NCI-H510A (cell line): Measurements from ENCODE around the gene LMAN2L.
A peak's percentile ranks its signal among the peaks of the same experiment; 100 is the strongest.

ENCODE experiments used
- DNase-seq: peaks from one replicate; lab custom pipeline; 2025; lab: John Stamatoyannopoulos, UW

The LMAN2L gene, protein sequence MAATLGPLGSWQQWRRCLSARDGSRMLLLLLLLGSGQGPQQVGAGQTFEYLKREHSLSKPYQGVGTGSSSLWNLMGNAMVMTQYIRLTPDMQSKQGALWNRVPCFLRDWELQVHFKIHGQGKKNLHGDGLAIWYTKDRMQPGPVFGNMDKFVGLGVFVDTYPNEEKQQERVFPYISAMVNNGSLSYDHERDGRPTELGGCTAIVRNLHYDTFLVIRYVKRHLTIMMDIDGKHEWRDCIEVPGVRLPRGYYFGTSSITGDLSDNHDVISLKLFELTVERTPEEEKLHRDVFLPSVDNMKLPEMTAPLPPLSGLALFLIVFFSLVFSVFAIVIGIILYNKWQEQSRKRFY

DNA sequence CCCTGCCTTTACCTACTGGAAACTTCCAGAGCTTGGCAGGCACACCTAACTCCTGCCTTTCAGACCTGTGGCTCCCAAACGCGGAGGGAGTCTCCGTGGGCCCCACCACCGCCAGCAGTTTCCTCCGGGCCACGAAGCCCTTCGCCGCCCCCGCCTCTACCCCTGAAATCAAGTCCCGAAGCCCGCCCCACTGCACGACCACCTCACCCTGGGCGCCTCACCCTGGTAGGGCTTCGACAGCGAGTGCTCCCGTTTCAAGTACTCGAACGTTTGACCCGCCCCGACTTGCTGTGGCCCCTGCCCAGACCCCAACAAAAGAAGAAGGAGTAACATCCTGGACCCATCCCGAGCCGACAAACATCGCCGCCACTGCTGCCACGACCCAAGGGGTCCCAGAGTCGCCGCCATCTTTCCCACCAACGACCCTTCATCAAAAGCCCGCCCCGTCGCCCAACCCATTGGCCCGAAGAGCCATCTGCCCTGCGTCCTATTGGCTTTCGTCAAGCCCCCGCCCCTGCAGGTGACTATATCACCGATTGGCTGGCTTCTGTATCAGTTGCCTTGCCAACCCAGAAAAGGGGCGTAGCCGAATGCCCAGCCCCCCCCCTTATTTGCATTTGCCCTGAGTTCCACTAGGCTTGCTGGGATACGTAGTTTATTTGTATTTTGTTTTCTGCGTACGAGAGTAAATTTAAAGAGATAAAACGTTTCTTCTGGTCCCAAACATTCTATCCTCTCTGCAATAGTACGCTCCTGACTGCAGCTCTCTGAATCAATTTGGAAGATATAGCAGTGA lies at the start of gene LMAN2L:
TSS of gene LMAN2L (minus strand) at position 432 of the 796 bp plus-strand sequence. CDS start at position 408, 24 bp downstream.
- peak; percentile 97 for DNase-seq

DNA sequence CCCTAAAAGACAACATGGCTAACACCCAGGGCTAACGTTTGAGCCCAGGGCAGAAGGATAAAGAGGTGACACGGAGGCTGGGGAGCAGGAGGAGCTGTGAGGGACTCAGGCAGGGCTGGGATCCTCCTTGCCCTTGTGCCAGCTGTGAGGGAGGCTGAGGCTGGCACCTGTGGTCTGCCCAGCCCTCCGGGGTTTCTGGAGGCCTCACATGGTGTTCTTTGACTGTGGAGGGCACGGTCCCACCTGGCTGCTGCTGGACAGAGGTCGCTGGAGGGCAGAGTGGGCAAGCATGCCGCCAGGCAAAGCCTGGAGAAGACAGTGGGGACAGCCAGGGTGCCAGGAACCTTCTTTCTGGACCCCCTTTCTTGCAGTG lies 49.4 kb upstream of the LMAN2L start:
- DNase-seq = no peak

DNA sequence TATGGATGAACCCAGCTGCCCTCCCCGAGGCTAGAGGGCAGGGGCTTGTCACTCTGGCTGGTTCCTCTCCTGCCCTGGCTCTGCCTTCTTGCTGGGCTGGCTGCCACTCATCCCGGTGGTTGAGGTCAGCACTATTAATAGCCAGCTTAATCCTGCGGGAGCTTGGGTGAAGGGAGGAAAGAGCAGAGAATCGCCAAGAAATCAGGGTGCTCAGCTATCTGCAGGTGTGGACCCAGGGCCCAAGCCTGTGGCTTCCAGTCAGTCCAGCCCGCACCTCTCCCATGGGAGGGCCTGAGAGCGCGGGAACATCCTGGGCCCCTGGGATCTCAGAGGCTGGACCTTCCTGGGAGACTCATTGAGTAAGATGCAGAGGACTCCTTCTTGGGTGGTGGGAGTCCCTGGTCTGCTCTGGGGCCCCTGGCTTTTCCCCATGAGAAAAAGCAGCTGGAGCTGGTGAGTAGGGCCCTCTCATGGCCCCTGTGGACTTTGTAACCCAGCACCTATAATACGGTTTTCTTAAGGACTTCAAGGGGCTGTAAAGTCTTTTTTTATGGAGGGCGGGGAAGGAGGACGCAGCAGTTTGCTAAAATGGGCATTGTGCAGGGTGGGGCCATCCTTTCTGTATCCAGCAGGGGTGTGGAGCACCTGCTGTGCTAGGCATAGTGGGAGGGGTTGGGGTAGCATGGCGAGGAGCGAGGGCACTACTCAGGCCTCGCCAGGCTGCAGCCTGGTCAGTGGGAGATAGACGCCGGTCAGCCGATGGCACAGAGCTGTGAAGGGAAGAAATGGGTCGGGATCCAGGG lies 48.8 kb upstream of the LMAN2L start:
- peak; percentile 9 for DNase-seq

DNA sequence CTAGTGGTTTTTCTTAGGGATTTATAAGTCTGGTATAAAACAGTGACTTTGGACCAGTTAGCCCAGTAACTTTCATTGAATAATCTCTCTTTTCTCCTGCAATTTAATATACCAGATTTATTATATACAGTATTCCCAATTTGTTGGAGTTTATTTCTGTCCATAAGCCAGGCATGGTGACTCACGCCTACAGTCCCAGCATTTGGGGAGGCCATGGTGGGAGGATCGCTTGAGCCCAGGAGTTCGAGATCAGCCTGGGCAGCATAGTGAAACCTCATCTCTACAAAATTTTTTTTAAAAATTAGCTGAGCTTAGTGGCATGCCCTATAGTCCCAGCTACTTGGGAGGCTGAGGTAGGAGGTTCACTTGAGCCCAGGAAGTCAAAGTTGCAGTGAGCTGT lies 47.5 kb upstream of the LMAN2L start:
- DNase-seq = no peak

DNA sequence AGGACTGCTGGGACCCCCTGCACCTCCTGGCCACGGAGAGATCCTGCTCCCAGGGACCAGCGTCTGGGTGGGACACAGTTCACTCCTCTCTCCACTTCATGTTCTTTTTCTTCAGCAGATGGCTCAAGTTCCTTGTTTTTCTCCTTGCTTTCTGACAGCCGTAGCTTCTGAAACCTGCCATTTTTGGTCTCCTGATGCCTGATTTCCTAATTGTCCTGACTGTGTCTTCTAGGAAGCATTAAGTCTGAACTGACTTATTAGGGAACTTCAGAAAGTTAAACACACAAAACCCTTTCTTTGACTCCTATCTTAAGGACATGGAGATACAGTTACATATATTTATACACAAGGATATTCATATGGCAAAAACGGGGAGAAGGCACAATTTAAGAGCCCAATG lies 43.5 kb upstream of the LMAN2L start:
- no peak for DNase-seq

DNA sequence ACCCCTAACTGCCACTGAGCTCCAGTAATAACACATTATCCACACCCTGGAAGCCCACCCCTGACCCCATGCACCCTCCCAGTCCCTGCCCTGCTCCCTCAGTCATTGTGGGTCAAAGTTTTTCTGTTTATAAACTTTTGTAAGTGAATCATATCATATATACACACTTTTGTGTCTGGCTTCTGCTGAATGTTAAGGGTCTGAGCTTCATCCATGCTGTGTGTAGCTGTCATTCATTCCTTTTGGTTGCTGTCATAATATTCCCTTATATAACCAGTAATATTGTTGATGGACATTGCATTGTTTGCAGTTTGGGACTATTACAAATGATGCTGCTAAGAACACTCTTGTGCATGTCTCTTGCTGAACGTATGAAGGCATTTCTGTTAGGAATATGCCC lies 35.3 kb upstream of the LMAN2L start:
- DNase-seq = no peak

DNA sequence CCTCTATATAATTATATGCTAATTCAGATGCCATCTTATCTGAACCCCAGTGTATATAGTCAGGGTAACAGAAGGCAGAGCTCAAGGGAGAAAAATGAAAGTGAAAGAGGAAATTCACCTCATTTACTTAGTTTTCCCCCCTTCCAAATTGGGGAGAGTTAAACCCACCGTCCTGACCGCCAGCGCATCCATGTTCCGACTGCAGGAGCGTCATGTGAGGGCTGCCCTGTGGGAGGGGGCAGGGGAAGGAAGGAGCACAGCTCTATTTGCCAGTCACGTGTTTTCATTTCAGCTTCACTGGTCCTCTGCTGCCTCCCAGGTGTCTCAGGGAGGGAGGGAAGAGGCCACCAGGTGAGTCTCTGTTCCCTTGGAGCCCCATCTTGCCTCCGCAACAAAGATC lies 34.1 kb upstream of the LMAN2L start:
- DNase-seq = no peak

DNA sequence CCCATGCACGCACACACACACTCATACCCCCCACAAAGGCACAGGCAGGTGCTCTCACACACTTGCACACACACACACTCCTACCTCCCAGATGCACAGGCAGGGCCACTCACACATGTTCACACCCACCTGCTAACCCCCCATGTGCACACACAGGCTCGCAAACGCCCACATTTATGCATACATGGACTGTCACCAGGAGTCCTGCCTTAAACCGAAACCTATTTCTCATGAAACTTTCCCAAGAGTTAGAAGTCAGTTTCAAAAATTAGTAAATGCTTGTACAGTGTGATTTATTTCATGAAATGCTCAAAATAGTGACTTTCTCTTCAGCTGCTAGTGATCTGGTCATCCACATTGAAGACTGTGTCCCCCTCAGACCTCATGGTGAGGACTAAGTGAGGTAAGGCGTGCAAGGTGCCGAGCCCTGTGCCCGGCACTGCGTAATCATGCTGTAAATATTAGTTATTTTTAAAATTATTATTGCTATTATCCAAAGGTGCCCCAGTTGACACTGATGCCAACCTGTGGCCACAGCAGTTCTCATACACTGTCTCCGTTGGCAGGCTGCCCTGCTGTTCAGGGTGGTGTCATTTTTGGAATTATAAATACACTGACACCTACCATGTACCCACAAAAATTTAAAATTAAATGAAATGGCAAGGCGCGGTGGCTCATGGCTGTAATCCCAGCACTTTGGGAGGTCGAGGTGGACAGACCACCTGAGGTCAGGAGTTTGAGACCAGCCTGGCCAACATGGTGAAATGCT lies 33.2 kb upstream of the LMAN2L start:
- no peak for DNase-seq

DNA sequence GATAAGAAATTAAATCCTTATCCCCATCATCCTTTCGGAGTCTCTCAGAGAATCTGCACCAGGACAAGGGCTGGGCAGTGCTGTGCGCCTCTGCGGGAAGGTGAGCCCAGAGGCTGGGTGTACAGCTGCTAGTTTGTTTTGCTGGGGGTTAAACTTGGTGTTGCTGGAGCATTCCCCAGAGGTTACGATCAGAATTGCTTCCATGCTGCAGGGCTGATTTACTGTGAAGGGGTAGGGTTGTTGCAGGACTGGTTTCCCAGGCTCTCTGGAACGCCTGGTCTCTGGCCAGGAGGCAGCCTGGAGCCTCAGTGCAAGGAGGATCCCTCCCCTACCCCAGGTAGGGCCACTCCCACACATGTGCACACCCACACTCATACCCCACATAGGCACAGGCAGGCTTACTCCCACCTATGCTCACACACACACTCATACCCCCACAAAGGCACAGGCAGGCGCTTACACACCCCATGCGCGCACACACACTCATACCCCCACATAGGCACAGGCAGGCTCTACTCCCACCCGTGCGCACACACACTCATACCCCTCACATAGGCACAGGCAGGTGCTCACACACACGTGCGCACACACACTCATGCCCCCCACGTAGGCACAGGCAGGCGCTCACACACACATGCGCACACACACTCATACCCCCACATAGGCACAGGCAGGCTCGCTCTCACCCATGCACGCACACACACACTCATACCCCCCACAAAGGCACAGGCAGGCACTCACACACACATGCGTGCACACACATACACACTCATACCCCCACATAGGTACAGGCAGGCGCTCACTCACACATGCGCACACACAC lies 32.1 kb upstream of the LMAN2L start:
- DNase-seq = peak; percentile 41

DNA sequence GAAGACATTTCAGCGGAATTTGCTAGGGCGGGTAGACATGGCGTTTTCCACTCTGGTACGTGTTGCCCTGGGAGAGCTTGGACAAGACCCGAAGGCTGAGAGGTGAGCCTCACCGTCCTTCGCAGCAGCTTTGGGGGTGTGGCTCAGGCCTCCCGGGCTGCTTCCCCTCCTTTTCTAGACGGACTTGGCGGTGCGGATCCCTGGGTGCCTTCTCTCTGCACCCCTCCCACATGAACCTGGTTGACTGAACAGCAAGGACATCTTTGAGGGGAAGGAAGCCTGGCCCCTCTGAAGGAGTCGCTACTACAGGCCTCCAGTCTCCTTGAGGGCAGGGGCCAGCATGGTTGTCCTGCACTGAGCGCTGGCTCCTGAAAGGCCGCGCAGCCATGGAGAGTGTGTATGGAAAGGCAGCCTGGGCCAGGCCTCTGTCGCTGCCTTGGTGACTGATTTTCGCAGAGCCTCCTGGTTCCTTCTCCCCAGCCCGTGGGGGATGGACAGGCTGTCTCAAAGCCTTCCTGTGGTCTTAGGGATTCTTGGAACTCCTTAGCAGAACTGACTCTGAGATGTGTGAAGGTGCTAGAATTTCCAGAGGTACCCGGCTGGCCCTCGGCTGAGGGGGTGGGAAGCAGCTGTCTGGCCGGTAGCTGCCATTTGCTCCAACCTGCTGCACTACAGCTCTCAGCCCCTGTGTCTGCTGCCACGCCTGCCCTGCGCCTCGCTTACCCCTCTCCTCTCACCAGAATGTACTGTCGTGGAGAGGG lies 30.8 kb upstream of the LMAN2L start:
- no peak for DNase-seq

DNA sequence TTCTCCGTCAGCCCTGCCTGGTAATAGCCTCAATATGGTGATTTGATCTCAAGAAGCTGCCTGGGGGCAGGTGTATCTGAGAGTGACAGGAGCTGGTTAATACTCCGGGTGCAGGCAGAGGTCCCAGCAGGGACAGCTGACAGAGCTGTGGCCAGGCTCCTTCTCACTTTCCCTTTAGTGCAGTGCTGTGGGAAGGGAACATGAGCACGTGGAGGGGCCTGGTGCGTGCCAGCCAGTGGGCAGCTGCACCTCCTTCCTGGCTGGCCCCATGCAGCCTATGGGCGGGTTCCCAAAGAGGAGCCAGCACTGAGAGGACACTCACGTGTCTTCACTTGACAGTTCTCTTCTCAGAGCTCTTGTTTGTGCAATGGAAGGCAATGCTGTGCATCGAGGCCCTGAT lies 29.9 kb upstream of the LMAN2L start:
- no peak for DNase-seq

DNA sequence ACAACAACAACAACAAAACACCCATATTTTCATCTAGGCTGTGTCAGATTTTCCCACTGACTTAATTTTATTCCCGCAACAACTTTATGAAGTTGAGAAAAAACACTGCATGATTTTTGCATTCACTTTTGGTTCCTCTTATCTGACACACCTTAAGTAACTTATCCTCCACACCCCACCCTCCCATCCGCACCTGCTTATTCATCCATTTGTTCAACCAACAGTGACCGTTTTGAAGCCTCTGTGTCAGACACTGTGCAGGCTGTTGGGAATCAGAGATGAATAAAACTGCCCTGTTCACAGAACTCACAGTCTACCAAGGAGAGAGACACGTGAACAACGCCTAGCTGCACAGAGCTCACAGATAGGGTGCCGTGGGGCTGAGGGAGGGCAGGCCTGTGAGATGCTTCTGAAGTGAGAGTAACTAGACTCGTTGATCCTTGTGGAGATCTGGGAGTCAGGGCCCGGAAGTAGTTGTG lies 28.3 kb upstream of the LMAN2L start:
- DNase-seq = no peak

DNA sequence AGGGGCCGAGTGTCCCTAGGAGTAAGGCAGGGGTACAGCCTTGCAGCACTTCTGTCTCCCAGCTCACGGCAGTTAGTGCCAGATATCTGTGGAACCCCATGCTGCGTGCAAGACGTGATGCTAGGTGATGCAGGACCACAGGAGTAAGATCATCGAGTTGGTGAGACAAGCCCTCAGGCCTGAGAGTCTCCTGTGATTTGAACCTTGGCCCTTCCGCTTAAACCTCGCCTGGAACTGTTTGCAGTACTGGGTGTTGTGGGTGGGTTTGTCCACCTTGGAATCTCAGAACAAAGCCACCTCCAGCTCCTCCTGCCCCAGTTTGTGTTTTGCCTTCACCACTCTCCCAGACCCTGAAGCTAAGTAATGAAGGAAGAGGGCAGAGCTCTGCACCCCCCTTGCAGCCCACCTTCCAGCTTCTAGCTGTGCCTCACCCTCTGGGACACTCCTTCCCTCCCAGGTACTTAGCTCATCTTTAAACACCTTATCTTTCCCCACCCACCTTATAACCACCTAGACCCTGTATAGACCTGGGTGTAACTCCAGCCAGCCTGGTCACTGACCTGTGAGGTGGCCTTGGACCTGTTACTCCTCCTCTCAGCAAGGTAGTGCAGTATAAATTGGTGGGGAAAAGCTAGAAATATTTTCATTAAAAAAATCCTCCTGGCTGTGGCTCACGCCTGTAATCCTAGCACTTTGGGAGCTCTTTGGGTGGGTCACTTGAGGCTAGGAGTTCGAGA lies 27.4 kb upstream of the LMAN2L start:
- no peak for DNase-seq

DNA sequence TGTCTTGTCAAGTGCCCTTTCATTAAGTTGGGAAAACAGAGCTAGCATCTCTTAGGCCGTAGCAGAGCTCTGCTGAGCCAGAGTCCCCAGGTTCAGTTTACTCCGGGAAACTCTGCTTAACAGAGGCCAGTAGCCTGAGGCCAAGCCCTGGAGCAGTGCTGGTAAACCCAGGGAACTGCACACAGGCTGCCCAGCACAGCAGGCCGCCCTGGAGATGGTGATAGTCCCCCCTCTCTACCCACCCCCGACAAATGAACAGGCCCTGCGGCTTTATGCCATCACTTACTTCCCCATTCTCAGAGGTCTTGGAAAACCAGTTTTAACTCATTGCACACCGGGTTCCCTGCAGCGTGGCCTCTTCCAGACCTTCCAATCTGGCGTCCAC lies 24.4 kb upstream of the LMAN2L start:
- no peak for DNase-seq

DNA sequence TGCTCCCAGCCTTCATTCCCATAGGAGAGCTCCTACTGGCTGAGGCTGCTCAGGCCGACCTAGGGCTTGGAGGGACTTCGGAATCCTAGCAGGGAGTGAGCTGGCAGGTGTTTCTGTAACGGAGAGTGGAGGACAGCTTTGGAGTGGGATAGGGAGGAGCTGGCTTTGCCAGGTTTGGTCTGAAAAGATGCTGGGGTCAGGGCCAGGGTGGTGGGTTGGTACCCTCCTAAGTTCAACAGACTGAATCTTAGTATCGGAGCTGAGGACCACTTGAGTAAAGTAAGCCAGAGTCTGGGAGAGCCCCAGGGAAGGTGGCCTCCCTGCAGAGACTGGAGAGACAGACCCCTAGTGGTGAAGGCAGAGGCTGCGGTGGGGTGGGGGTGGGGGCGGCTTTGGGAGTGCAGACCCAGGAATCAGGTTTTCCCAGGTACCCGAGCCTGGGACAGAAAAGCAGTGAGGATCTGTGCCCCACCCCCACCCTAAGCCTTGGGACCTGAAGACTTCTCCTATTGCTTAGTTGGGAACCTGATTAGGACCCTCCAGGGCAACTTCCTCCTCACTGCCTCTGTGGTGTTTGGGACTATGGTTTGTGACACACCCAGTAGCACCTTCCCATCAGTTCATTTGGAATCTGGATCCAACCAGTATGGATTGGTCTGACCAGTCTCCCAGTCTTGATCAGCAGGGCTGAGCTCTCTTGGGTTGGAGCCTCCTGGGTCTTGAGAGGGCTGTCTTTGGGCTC lies 23.8 kb upstream of the LMAN2L start:
- no peak for DNase-seq

DNA sequence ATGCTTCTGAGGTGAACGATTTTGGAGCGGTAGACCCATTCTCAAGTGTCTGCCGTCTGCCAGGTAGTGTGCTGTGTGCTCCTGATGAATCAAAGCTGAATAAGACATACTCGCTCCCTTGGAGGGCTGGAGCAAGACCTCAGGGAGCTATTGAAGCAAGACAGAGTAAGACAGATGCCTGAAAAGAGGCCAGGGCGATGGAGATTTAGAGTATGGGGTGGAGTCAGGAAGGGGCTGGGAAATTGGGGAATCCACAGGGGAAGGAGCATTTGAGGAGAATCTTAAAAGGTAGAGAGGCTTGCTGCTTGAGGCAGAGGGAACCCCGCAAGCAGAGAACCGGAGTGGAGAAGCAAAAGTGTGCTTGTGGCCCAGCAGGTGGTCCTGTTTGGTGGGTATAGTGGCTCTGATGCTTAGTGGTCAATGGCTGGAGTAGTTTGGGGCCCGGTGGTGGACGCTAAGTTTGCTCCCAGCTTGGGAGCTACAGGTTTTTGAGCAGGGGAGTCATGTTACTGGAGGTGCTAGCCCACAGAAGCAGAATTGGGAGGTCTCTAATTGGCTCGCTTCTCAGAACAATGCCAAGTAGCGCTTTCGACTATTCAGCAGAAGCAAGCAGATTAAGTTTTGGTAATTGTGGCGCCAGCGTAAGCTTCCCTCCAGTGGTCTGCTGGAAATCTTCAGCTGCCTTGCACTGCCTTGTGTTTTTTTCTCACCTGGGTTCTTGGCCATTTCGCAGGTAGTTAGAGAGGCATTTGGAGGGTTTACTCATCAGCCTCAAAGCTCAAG lies 22.9 kb upstream of the LMAN2L start:
- DNase-seq = no peak

DNA sequence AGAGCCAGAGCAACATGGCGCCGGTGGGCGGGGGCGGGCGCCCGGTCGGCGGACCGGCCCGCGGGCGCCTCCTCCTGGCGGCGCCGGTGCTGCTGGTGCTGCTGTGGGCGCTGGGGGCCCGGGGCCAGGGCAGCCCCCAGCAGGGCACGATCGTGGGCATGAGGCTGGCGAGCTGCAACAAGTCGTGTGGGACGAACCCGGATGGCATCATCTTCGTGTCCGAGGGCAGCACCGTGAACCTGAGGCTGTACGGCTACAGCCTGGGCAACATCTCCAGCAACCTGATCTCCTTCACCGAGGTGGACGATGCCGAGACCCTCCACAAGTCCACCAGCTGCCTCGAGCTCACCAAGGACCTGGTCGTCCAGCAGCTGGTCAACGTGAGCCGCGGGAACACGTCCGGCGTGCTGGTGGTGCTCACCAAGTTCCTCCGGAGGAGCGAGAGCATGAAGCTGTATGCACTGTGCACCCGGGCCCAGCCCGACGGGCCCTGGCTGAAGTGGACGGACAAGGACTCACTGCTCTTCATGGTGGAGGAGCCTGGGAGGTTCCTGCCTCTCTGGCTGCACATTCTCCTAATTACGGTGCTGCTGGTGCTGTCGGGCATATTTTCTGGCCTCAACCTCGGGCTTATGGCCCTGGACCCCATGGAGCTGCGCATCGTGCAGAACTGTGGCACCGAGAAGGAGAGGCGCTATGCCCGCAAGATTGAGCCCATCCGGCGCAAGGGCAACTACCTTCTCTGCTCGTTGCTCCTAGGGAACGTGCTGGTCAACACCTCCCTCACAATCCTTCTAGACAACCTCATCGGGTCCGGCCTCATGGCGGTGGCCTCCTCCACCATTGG lies 21.3 kb upstream of the LMAN2L start:
- DNase-seq = no peak
